A549 treated with AZD2906 at 1 μM for 4 hours (cell line): ENCODE results near the gene ATCAY. TPM values are rescaled to one million over a fixed set of nuclear protein-coding genes. Genes with fewer than 3 reads are reported as not detected.

Experiments
- total RNA-seq: library from RNA; stranded (reverse); fragments of 200-300 nt; extraction: Qiagen RNA extraction; gene quantifications from 5 replicates; pipeline ENCODE4 v1.2.3, GENCODE V29; 2022

Gene ATCAY, protein sequence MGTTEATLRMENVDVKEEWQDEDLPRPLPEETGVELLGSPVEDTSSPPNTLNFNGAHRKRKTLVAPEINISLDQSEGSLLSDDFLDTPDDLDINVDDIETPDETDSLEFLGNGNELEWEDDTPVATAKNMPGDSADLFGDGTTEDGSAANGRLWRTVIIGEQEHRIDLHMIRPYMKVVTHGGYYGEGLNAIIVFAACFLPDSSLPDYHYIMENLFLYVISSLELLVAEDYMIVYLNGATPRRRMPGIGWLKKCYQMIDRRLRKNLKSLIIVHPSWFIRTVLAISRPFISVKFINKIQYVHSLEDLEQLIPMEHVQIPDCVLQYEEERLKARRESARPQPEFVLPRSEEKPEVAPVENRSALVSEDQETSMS
- 0.07 to 0.13 TPM (median 0.09 TPM) in 4 of 5 replicates, not detected in the other for total RNA-seq

DNA sequence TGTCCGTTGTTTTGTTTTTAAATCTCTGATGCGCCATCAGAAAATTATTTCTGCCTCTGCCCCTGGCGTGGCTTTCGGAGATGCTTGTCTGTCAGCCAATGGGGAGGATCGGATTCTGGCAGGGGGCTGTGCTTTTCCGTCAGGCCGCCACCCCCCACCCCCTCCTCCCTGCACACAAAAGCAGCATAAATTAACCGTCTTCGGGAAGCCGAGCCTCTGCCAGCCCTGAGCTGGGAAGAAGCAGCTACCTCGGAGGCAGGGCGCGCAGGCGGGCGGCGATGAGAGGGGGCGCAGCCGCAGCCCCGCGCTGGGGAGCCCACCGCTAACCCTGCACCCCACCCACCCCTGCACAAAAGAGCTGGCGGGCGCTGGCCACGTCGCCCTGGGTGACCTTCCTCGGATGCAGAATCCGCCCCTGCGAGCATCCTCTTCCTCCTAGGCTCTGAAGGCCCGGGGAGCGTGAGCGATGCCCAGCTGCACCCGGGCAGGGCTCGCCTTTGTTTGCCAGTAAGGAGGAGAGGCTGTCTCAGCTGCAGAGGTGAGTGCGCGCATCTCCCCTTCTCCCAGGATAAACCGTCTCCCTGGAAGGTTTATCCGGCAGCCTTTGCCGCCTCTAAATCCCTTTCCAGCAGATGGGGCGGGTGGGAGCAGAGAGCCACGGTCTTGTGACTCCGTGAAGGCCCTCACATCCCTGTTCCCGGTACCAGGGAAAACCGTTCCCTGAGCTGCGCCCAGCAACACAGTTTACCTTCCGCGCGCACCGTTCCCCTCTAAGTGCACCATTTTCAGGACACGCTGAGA, at the start of gene ATCAY:
Gene ATCAY (plus strand): TSS at position 215 of the 801 bp plus-strand sequence. CDS start 5,083 bp downstream, outside the sequence.

DNA sequence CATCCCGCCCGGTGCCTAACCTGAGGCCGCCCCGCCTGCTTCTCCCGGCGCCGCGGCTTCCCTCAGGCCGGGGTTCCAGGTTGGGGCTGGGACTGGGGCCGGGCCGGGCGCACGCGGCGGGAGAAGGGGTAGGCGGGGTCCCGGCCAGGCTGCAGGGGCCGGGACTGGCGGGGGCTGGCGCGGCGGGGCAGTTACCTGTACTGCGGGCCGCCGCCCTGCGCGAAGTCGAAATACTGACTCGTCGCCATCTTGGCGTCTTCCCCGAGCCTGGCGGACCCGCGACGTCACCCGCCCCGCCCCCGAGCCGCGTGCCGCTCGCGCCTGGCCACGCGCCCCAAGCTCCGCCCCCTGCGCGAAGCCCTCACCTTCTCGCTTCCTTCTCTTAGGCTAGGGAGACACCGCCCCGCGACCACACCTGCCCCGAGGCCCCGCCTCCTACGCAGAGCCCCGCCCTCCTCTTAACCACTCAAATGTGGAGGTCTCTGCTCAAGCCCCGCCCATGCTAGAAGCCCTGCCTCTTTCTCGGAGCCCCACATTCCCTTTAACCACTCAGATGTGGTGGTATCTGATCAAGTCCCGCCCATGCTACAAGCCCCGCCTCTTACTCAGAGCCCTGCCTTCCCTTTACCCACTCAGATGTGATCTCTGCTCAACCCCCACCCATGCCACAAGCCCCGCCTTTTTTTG, 11.6 kb upstream of the ATCAY start, which contains the start of gene ZFR2:
Gene ZFR2 (minus strand): TSS at position 269 of the 687 bp plus-strand sequence. CDS start 21 bp downstream, at position 248.

DNA sequence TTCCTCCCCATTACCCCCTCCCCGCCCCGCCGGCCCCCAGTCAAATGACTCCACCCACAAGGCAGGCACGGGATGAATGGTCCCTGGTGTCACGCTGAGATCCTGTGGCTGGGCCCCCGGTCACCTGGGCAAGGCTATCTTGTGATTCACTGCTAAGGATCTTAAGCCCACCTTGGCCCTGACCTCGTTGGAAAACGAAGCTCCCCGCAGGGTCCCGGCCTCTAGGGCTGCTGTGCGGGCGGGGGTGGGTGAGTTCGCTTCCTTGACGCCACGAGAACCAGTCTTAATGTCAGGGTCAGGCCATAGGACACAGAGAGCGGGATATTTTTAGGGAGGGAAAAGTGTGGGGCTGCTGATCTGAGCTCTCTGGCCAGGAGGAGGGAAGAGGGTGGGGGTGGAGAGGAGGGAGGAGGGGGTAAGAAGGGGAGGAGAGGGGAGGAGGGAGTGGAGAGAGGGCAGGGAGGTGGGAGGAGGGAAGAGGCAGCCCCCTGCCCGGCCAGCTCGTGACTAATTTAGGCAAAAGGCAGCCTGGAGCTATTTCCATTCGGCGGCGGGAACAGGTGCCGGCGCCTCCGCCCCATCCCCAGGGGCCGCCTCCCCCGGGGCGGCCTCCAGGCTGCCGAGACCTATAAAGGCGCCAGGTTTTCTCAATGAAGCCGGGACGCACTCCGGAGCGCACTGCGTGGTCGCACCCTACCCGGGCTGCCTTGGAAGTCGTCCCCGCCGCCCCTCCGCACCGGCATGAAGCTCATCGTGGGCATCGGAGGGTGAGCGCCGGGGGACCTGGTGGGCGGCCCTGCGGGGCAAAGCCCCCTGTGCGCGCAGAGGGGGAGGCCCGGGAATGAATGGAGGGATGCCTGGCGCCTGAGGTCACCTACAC, 52.7 kb downstream of the ATCAY start, which contains the start of gene NMRK2:
Gene NMRK2 (plus strand): TSS at position 139 of the 880 bp plus-strand sequence. CDS start 603 bp downstream, at position 742.

DNA sequence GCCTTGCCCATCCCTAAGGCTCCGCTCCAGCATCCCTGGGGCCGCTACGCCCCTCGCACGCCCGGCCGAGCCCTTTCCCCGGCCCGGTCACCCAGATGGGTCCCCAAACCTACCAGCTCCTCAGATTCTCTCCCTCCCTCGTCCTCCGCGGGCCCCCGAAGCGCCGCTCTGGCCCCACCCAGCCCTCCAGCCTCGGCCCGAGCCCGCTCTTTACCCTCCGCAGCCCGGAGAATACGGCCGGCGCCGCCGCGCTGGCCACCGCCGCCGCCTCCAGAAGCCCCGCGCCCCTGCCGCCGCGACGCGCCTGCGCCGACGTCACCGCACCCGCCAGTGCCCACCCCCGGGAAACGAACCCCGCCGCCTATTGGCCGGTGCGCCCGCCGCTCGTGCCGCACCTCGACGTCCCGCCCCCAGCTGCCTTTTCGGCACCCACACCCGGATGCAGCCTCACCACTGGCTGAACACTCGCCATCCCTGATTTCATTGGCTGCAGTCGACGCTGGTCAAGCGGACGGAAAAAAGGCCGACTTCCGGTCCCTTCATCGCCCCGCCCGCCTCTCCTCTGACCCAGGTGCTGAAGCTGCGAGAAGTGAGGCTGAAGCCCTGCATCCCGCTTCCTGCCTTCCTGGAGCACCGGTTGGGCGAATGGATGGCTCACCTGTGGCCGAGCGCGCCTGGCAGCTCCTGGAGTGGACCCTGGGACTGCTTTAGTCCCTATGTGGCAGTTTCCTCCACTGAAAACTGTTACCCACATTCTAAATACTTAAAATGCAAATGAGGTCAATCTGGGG, 90.5 kb downstream of the ATCAY start, which contains the start of gene DAPK3:
Gene DAPK3 (minus strand): TSS at position 292 of the 791 bp plus-strand sequence. CDS start 1,364 bp downstream, outside the sequence.

Other genes with a start within 250 kb of the ATCAY start
- 9.9 to 14.3 TPM (median 12.7 TPM) in 5 replicates for gene PIP5K1C, start 180.2 kb upstream of the ATCAY start, total RNA-seq
- gene TJP3, start 172.3 kb upstream of the ATCAY start, total RNA-seq, result 0.25 to 0.59 TPM (median 0.37 TPM) in 5 replicates
- 7.7 to 11.8 TPM (median 10.1 TPM) in 5 replicates for gene APBA3, start 119.0 kb upstream of the ATCAY start, total RNA-seq
- gene MRPL54, start 118.0 kb upstream of the ATCAY start, total RNA-seq, result 60.9 to 76.7 TPM (median 62.8 TPM) in 5 replicates
- not detected in 5 replicates for gene RAX2, start 108.5 kb upstream of the ATCAY start, total RNA-seq
- 0.73 to 1.8 TPM (median 1.3 TPM) in 5 replicates for gene MATK, start 94.3 kb upstream of the ATCAY start, total RNA-seq
- 0.09 to 0.45 TPM (median 0.11 TPM) in 5 replicates for gene ZFR2, start 11.6 kb upstream of the ATCAY start, total RNA-seq
- not detected in 5 replicates for gene NMRK2, start 52.4 kb downstream of the ATCAY start, total RNA-seq
- gene DAPK3, start 90.4 kb downstream of the ATCAY start, total RNA-seq, result 44.3 to 47.3 TPM (median 45.1 TPM) in 5 replicates
- gene EEF2, start 104.8 kb downstream of the ATCAY start, total RNA-seq, result 919 to 1,074 TPM (median 1,044 TPM) in 5 replicates
- 14.6 to 17.5 TPM (median 15.7 TPM) in 5 replicates for gene PIAS4, start 127.1 kb downstream of the ATCAY start, total RNA-seq
- 16.8 to 24.8 TPM (median 23.4 TPM) in 5 replicates for gene ZBTB7A, start 186.2 kb downstream of the ATCAY start, total RNA-seq
- gene MAP2K2, start 243.4 kb downstream of the ATCAY start, total RNA-seq, result 120 to 196 TPM (median 177 TPM) in 5 replicates